B cell (primary cell): Measurements from ENCODE around the gene PREB. TPM values are rescaled to one million over a fixed set of nuclear protein-coding genes. Genes with fewer than 3 reads are reported as not detected.

Source experiments
- ATAC-seq: fragments of 200-7000 bp; cut with Tn5 transposase; one replicate; pipeline ENCODE4 v1.10.0; 2021; ENCODE audit warnings: low read depth, mild to moderate bottlenecking, moderate number of reproducible peaks, moderate library complexity
- CTCF ChIA-PET: fragments of 350-600 bp; sonication (Branson Sonifier 250); formaldehyde crosslinking; loops from one replicate; lab custom pipeline; 2021; ENCODE audit warnings: antibody characterized with exemption, inconsistent platforms; lab: Charles Lee
- POLR2A ChIA-PET: fragments of 350-600 bp; sonication (Branson Sonifier 250); formaldehyde crosslinking; loops from one replicate; lab custom pipeline; 2021; ENCODE audit warnings: antibody characterized with exemption; lab: Charles Lee
- DNase-seq: peaks from one replicate; pipeline ENCODE4 v3.0.0; 2013
- H2AFZ ChIP-seq: 2 replicates; pipeline ENCODE4 v1.6.1; 2012; ENCODE audit warnings: mild to moderate bottlenecking, low read depth, low read length; ENCODE audit not compliant: insufficient read depth, poor library complexity, severe bottlenecking
- H3K27ac ChIP-seq, 2 donors: 1 replicate in 1 of 2; 2 replicates in 1 of 2; pipeline ENCODE4 v1.5.1; 2012 to 2013; ENCODE audit warnings: low read length in 2 of 2, mild to moderate bottlenecking in 2 of 2, moderate library complexity in 1 of 2
- H3K27me3 ChIP-seq, 4 experiments: fragments of 200-600 bp in 1 of 4; sonication (generic) in 1 of 4; replicated peaks in 1 of 4; 1 replicate in 2 of 4; 2 replicates in 2 of 4; pipeline versions ENCODE4 v1.6.1 to v1.7.0; 2013 to 2016; ENCODE audit warnings: low read length in 3 of 4, mild to moderate bottlenecking in 2 of 4, mixed read lengths in 1 of 4, moderate library complexity in 1 of 4; ENCODE audit not compliant: insufficient read depth in 4 of 4, control insufficient read depth in 3 of 4; ENCODE audit errors: control extremely low read depth in 1 of 4
- H3K36me3 ChIP-seq, 2 experiments: replicated peaks in 1 of 2; 1 replicate in 1 of 2; 2 replicates in 1 of 2; pipeline versions ENCODE4 v1.6.1 to v1.7.1; 2013; ENCODE audit warnings: low read length in 1 of 2; ENCODE audit not compliant: insufficient read depth in 2 of 2, control insufficient read depth in 1 of 2; ENCODE audit errors: control extremely low read depth in 1 of 2, extremely low read depth in 1 of 2
- H3K4me1 ChIP-seq, 2 donors: fragments of 200-600 bp in 1 of 2; sonication (generic) in 1 of 2; 1 replicate in 1 of 2; 2 replicates in 1 of 2; pipeline versions ENCODE4 v1.5.1 to v1.6.1; 2013 to 2017; ENCODE audit warnings: low read length in 2 of 2; ENCODE audit not compliant: control insufficient read depth in 2 of 2, insufficient read depth in 2 of 2
- H3K4me2 ChIP-seq: replicated peaks from 2 replicates; pipeline ENCODE3; 2012; ENCODE audit warnings: mild to moderate bottlenecking, low read depth, low read length; ENCODE audit not compliant: poor library complexity, severe bottlenecking
- H3K4me3 ChIP-seq, 5 experiments: fragments of 200-600 bp in 1 of 5; sonication (generic) in 1 of 5; 1 replicate in 3 of 5; 2 replicates in 2 of 5; pipeline versions ENCODE4 v1.5.1 to v1.7.0; 2011 to 2016; ENCODE audit warnings: low read length in 4 of 5, mild to moderate bottlenecking in 4 of 5, low read depth in 2 of 5, control low read depth in 1 of 5, moderate library complexity in 1 of 5; ENCODE audit not compliant: insufficient read depth in 1 of 5; ENCODE audit errors: control extremely low read depth in 1 of 5, extremely low read depth in 1 of 5
- H3K79me2 ChIP-seq: fragments of 200-600 bp; sonication (generic); one replicate; pipeline ENCODE4 v1.6.0; 2016; ENCODE audit warnings: low read length; ENCODE audit not compliant: control insufficient read depth, insufficient read depth
- H3K9ac ChIP-seq: fragments of 200-600 bp; sonication (generic); 2 replicates; pipeline ENCODE4 v1.6.1; 2017; ENCODE audit warnings: mild to moderate bottlenecking, low read length, moderate library complexity
- H3K9me3 ChIP-seq, 3 donors: one replicate each; pipeline versions ENCODE4 v1.6.1 to v1.7.1; 2013; ENCODE audit warnings: low read length in 2 of 3; ENCODE audit not compliant: control insufficient read depth in 2 of 3, insufficient read depth in 1 of 3; ENCODE audit errors: control extremely low read depth in 1 of 3
- H4K20me1 ChIP-seq: 2 replicates; pipeline ENCODE4 v1.6.0; 2012; ENCODE audit warnings: mild to moderate bottlenecking, low read length; ENCODE audit not compliant: insufficient read depth, control insufficient read depth, poor library complexity, severe bottlenecking
- H3K27ac Mint-ChIP-seq: one replicate; pipeline ENCODE4 v1.8.0; 2021; ENCODE audit warnings: mixed read lengths
- H3K27me3 Mint-ChIP-seq: one replicate; pipeline ENCODE4 v1.8.0; 2021; ENCODE audit warnings: mixed read lengths
- H3K4me1 Mint-ChIP-seq: one replicate; pipeline ENCODE4 v1.8.0; 2021; ENCODE audit warnings: mixed read lengths
- H3K4me3 Mint-ChIP-seq: one replicate; pipeline ENCODE4 v1.8.0; 2021; ENCODE audit warnings: mixed read lengths
- H3K9me3 Mint-ChIP-seq: one replicate; pipeline ENCODE4 v1.8.0; 2022; ENCODE audit warnings: mixed read lengths; ENCODE audit not compliant: insufficient read depth
- CTCF ChIP-seq: fragments of 200-600 bp; IDR thresholded peaks from one replicate; pipeline ENCODE4 v1.8.0; 2022; ENCODE audit warnings: antibody characterized with exemption, mild to moderate bottlenecking
- EZH2 ChIP-seq: IDR thresholded peaks from 2 replicates; pipeline ENCODE4 v1.6.1; 2012; ENCODE audit warnings: borderline replicate concordance, low read depth, mild to moderate bottlenecking, moderate library complexity, low read length; ENCODE audit not compliant: insufficient read depth, poor library complexity, severe bottlenecking
- WGBS: methylation state at CpG from one replicate; pipeline ENCODE4 v1.1.5; 2013; ENCODE audit warnings: missing lambda C conversion rate; ENCODE audit not compliant: insufficient coverage; 5-methylcytosine and 5-hydroxymethylcytosine counted together
- intact Hi-C: fragments of 100-400 bp; cut with micrococcal nuclease; formaldehyde crosslinking; loops from one replicate; pipeline ENCODE4 v1.10.0; 2022
- polyA plus RNA-seq: library from polyadenylated mRNA; depleted of rRNA; stranded (reverse); fragments of >200 nt; gene quantifications from 2 replicates; pipeline ENCODE4 v1.2.3, GENCODE V29; 2012
- total RNA-seq, 2 donors: library from RNA; stranded (reverse); fragments of 120-200 nt in 1 of 2; gene quantifications; 1 replicate in 1 of 2; 2 replicates in 1 of 2; pipeline versions ENCODE4 v1.2.3 to v1.2.4, GENCODE V29; 2013 to 2022

PREB gene
- total and polyA plus RNA-seq, 2 donors (not counting 1 experiment from before 2014, with no cell fraction given) = 46.0 to 88.9 TPM

DNA sequence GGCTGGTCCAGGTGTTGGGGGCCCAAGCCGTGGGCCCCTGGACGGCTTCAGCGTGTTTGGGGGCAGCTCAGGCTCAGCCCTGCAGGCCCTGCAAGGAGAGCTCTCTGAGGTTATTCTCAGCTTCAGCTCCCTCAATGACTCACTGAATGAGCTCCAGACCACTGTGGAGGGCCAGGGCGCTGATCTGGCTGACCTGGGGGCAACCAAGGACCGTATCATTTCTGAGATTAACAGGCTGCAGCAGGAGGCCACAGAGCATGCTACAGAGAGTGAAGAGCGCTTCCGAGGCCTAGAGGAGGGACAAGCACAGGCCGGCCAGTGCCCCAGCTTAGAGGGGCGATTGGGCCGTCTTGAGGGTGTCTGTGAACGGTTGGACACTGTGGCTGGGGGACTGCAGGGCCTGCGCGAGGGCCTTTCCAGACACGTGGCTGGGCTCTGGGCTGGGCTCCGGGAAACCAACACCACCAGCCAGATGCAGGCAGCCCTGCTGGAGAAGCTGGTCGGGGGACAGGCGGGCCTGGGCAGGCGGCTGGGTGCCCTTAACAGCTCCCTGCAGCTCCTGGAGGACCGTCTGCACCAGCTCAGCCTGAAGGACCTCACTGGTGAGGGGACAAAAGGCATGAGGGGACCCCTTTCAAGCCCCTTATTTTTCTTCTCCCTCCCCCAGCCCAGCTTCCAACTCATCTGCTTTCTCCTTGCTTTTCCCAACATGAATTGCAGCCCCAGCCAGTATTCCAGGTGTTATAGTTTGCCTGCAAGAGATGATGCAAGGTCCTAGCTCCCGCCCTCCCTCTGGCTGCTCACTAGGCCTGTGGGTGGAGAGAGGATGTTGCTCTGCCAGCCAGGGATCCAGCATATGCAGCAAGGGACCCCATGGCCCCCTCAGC lies 50.8 kb downstream of the PREB start:
- Histone ChIP-seq H2AFZ (no peak overlapping the region), H4K20me1 (no peaks in the 10 kb centered on the region), H3K4me3 (no peak overlapping the region), H3K27me3 (peaks cover 0 to 11% (median 4%) of the 10 kb centered on the region in 4 experiments), H3K9ac (no peak overlapping the region), H3K9me3 (no peaks in the 10 kb centered on the region), H3K27ac (no peak overlapping the region), H3K36me3 (no peaks in the 10 kb centered on the region), H3K4me2 (no peak overlapping the region), H3K4me1 (peaks cover 26 to 42% of the 10 kb centered on the region in 2 donors), H3K79me2 (peaks cover 4% of the 10 kb centered on the region)
- Mint-ChIP-seq H3K27ac (peak overlapping the region; percentile 46), H3K27me3 (no peaks in the 10 kb centered on the region), H3K4me1 (peaks cover 28% of the 10 kb centered on the region), H3K4me3 (no peak overlapping the region), H3K9me3 (no peaks in the 10 kb centered on the region)
- POLR2A ChIA-PET = interaction anchor here (2.7 kb wide), 1 partner anchor 32 kb away, joined by 15 read pairs; the partner anchor contains the start of gene AGBL5
- WGBS = 96% methylated on average over 19 of the region's 20 CpGs
- CTCF ChIA-PET = interaction anchor here (1.0 to 4.7 kb wide), 3 partner anchors 34 to 196 kb away, joined by 3 to 27 read pairs (median 3); partner anchors contain the start of gene AGBL5
- DNase-seq (no peak), ATAC-seq (no peak)
- TF ChIP-seq EZH2 (no peak), CTCF (no peak)
- intact Hi-C loops = loop anchor here (10.0 kb wide), 2 partner anchors 299 to 1791 kb away; partner anchors contain the start of genes CENPA and TRMT61B
